GM18951 (cell line): ENCODE measurements around the gene UBE2H.
"Not testable (repeated sequence)": the region's sequence is repeated elsewhere in the genome, so short reads cannot be mapped to it uniquely, and the experiment has no call there.

Source experiments
- POLR2A ChIP-seq: IDR thresholded peaks from 4 replicates; pipeline ENCODE4 v1.6.1; 2011; ENCODE audit warnings: mild to moderate bottlenecking; ENCODE audit not compliant: insufficient read length, insufficient read depth; ENCODE audit errors: extremely low read depth
- in situ Hi-C: fragments of 300-500 bp; cut with MboI; formaldehyde crosslinking; loops from one replicate; pipeline ENCODE4 v1.12.0; 2022; ENCODE audit warnings: low sequenced_read_pairs, mixed read lengths, inconsistent platforms; ENCODE audit not compliant: unreplicated experiment

Gene UBE2H

GRCh38 chr7:129864042-129864441 lies 88.7 kb downstream of the UBE2H start:
- TF ChIP-seq POLR2A: no peak
- in situ Hi-C loops: no loop called here

- TF ChIP-seq POLR2A: no peak
- in situ Hi-C loops: no loop called here
These were observed 90.1 kb downstream of the UBE2H start for GRCh38 chr7:129862682-129863081.

DNA sequence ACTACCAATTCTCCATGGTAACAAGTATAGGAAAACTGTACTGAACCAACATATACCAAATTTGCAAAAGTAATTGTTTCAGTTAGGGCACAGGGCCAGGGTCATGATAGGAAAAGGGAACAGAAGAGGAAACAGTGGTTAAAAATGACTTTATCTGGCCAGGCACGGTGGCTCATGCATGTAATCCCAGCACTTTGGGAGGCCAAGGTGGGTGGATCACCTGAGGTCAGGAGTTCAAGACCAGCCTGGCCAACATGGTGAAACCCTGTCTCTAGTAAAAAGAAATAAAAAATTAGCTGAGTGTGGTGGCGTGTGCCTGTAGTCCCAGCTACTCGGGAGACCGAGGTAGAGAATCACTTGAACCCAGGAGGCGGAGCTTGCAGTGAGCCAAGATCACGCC lies 92.0 kb downstream of the UBE2H start:
- in situ Hi-C loops: not testable (repeated sequence)

DNA sequence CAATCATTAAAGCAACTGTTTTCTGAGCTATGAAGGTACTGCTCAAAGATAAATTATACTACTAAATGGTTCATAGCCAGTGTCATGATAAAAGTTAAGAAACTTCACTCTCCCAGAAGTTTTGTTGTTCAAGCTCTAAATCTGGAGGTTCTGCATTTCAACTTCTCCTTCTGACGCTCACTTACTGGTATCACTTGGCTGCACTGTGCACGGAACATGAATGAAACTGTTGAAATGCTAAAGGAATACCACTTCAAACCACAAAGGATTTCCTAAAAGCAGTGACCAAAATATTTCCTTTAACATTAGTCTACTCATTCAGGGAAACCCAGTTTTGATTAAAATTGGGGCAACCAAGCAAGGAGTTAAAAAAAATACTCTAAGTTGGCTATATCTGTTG lies 93.6 kb downstream of the UBE2H start:
- in situ Hi-C loops: no loop called here
- TF ChIP-seq POLR2A: no peak

DNA sequence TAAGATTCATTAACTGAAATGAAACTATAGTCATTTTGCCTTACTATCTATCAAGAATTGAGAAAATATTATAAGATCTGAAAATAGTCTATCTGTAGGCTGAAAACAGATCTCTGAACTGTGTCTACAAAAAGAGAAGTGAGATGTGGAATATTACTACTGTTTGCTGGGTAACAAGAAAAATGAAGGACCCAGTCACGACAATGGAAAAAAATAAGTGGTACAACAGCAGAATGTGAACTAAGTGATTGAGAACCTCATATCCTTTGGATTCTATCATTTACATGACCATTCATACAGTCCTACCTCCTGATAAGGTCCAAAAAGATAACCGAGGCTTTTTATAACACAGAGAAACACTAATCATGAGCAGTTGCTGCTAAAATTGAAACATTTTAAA lies 94.3 kb downstream of the UBE2H start:
- TF ChIP-seq POLR2A: no peak
- in situ Hi-C loops: no loop called here

DNA sequence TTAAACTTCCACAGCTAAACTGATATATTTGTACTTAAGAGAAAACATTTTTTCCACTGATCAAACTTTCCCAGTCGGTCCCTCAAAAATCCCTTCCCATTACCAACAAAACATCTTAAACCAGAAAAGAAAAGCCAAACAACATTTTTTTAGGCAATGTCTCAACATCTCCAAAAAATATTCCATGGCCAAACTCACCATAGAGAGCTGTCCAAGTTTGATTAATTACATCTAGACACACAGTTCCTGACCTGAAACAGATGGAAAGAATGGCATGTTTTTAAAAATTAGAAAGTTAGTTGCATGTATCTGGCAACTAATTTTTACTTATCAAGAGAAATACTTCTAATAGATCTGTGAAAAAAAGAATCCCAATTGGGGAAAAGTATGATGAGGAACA lies 95.4 kb downstream of the UBE2H start:
- in situ Hi-C loops: no loop called here
- TF ChIP-seq POLR2A: no peak

- TF ChIP-seq POLR2A: no peak
- in situ Hi-C loops: no loop called here
These were observed 96.6 kb downstream of the UBE2H start for GRCh38 chr7:129855935-129856717.

GRCh38 chr7:129855234-129855673 lies 97.5 kb downstream of the UBE2H start:
- in situ Hi-C loops: no loop called here
- TF ChIP-seq POLR2A: no peak

DNA sequence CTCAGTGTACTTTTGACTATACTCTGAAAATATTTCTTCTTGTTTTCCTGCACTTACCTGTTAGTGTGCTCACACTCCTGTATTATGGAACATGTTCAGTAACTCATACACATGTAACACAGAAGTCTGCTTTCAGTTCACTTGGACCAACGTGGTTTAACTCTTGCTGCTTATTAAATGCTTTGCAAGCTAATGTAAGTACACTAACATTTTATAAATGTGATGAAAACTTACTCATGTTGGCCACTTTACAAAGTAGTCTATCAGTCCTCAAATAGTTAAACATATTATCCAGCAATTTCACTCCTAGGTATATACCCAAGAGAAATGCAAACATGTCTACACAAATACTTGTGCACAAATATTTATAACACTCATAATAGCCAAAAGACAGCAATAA lies 98.4 kb downstream of the UBE2H start:
- in situ Hi-C loops: no loop called here
- no peak for TF ChIP-seq POLR2A

GRCh38 chr7:129853661-129854268 lies 99.0 kb downstream of the UBE2H start:
- in situ Hi-C loops: no loop called here
- no peak for TF ChIP-seq POLR2A

GRCh38 chr7:129851809-129852208 lies 101.0 kb downstream of the UBE2H start:
- in situ Hi-C loops: no loop called here

DNA sequence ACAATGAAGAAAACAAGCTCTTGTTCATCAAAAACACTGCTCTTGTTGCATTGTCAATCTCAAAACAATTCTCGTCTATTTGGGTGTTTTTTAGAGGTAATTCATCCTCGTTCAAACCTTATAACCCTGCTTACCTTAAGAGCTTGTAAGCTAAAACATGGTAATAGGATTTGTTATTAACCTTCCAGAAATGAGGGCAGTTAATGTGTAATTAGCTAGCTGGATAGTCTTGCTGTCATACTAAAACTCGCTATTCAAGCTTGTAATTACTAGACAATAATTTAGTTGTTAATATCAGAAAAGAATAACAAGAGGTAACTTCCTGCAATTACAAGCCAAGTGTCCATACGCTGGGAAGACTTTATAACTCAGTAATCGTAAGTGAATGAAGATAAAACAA lies 101.6 kb downstream of the UBE2H start:
- no peak for TF ChIP-seq POLR2A
- in situ Hi-C loops: no loop called here

More at GRCh38 chr7:129851809-129852208, 101.0 kb downstream of the UBE2H start:
- no peak for TF ChIP-seq POLR2A

- in situ Hi-C loops: no loop called here
- TF ChIP-seq POLR2A: no peak
These were observed 104.3 kb downstream of the UBE2H start for GRCh38 chr7:129848436-129848835.

DNA sequence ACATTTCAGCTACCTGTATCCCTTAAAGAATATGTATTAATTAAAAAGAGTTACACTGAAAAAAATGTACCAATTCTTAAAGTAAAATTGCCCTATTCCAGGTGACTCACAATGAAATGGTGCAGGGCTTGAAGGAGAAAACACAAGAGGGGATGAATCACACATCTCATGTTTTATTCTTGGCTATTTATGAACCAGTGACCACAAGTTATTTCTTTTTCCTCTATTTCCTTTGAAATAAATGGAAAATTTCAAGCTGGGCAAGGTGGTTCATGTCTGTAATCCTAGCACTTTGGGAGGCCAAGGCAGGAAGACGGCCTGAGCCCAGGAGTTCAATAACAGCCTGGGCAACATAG lies 106.8 kb downstream of the UBE2H start:
- in situ Hi-C loops: no loop called here
- no peak for TF ChIP-seq POLR2A

- in situ Hi-C loops: no loop called here
- no peak for TF ChIP-seq POLR2A
These were observed 107.4 kb downstream of the UBE2H start for GRCh38 chr7:129845178-129845971.
